ENCODE results near the gene PPFIA1.

PPFIA1 gene

GRCh38 chr11:70410276-70411205, 140.1 kb downstream of the PPFIA1 start:
- ChIA-PET CTCF (no interaction called here), POLR2A (interaction anchor here (0.9 kb wide), 1 partner anchor 12 kb away, joined by 3 read pairs; the partner anchor contains the start of gene CTTN)
- no peak for DNase-seq (ENCODE audit: extremely low spot score)
- TF ChIP-seq CTBP1 (IDR thresholded peaks at IDR 0.05; ENCODE audit: borderline replicate concordance) (no peak), TARDBP (IDR thresholded peaks at IDR 0.05) (no peak), SP1 (IDR thresholded peaks at IDR 0.05) (no peak), FOXM1 (IDR thresholded peaks at IDR 0.05; ENCODE audit: borderline replicate concordance) (no peak), SUZ12 (IDR thresholded peaks at IDR 0.05) (no peak), L3MBTL2 (conservative IDR thresholded peaks at IDR 0.05) (no peak), LEF1 (IDR thresholded peaks at IDR 0.05; ENCODE audit: borderline replicate concordance) (no peak), ARNT (IDR thresholded peaks at IDR 0.05) (no peak), ZNF384 (IDR thresholded peaks at IDR 0.05) (no peak), ELF4 (IDR thresholded peaks at IDR 0.05) (no peak), NFRKB (IDR thresholded peaks at IDR 0.05) (no peak), FOXA1 (IDR thresholded peaks at IDR 0.05) (no peak), FOXK2 (IDR thresholded peaks at IDR 0.05) (no peak), BHLHE40 (IDR thresholded peaks at IDR 0.05; ENCODE audit: borderline replicate concordance) (no peak), HDGF (IDR thresholded peaks at IDR 0.05; ENCODE audit: borderline replicate concordance) (no peak)
- TF ChIP-seq, protein P1, sequence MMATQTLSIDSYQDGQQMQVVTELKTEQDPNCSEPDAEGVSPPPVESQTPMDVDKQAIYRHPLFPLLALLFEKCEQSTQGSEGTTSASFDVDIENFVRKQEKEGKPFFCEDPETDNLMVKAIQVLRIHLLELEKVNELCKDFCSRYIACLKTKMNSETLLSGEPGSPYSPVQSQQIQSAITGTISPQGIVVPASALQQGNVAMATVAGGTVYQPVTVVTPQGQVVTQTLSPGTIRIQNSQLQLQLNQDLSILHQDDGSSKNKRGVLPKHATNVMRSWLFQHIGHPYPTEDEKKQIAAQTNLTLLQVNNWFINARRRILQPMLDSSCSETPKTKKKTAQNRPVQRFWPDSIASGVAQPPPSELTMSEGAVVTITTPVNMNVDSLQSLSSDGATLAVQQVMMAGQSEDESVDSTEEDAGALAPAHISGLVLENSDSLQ (IDR thresholded peaks at IDR 0.05): no peak

DNA sequence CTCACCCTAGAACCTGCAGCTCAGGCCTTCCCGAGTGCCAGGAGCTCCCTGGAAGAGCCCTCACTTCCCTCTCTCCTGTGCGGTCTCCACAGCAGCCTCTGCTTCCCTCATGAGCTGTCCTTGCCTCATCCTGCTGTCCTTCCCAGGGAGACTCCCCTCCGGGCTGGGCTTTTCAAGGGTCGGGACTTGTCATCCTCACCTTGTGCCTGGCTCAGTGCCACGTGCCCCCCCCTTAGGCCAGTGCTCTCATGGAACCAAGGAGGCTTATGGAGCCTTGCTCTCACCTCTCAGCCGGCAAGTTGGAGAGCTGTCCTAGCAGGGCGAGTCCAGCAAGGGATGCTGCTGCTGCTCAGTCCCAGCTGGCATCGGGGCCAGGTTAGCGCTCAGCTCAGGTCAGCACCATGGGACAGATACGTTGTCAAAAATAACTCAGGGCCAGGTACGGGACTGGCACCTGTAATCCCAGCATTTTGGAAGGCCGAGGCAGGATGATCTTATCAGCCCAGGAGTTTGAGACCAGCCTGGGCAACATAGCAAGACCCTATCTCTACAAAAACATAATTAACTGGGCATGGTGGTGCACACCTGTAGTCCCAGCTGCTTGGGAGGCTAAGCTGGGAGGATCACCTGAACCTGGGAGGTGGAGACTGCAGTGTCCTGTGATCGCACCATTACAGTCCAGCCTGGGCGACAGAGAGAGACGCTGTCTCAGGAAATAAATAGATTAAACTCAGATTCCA, 141.4 kb downstream of the PPFIA1 start:
- TF ChIP-seq HDGF (IDR thresholded peaks at IDR 0.05; ENCODE audit: borderline replicate concordance): no peak
- TF ChIP-seq LEF1 (IDR thresholded peaks at IDR 0.05; ENCODE audit: borderline replicate concordance): no peak
- TF ChIP-seq TARDBP (IDR thresholded peaks at IDR 0.05): no peak
- TF ChIP-seq ELF4 (IDR thresholded peaks at IDR 0.05): no peak
- TF ChIP-seq BHLHE40 (IDR thresholded peaks at IDR 0.05; ENCODE audit: borderline replicate concordance): no peak
- TF ChIP-seq SUZ12 (IDR thresholded peaks at IDR 0.05): no peak
- TF ChIP-seq L3MBTL2 (conservative IDR thresholded peaks at IDR 0.05): no peak
- ChIA-PET POLR2A (interaction anchor here (1.1 kb wide), 1 partner anchor 12 kb away, joined by 3 read pairs; no protein-coding TSS in a partner anchor), CTCF (no interaction called here)
- DNase-seq (ENCODE audit: extremely low spot score): no peak

DNA sequence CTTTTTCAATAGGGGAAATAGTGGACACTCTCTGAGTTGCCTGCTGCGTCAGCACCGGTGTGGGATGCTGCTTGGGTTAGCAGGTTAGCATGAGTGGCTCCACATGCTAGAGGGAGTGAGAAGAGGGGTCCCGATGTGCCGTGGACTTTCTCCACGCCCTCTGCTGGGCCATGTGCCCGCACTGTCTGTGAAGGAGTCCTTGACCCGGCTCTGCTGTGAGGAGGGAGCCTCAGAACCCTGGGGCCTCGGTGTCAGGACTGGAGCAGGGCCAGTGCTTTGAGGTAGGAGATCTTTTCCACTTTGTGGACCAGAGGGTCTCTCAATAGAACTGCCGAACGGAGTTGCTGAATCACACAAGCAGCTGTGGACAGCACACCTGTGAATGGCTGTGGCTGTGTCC, 142.7 kb downstream of the PPFIA1 start:
- ChIA-PET POLR2A (no interaction called here), CTCF (no interaction called here)
- TF ChIP-seq FOXK2 (IDR thresholded peaks at IDR 0.05): no peak
- no peak for DNase-seq (ENCODE audit: extremely low spot score)

DNA sequence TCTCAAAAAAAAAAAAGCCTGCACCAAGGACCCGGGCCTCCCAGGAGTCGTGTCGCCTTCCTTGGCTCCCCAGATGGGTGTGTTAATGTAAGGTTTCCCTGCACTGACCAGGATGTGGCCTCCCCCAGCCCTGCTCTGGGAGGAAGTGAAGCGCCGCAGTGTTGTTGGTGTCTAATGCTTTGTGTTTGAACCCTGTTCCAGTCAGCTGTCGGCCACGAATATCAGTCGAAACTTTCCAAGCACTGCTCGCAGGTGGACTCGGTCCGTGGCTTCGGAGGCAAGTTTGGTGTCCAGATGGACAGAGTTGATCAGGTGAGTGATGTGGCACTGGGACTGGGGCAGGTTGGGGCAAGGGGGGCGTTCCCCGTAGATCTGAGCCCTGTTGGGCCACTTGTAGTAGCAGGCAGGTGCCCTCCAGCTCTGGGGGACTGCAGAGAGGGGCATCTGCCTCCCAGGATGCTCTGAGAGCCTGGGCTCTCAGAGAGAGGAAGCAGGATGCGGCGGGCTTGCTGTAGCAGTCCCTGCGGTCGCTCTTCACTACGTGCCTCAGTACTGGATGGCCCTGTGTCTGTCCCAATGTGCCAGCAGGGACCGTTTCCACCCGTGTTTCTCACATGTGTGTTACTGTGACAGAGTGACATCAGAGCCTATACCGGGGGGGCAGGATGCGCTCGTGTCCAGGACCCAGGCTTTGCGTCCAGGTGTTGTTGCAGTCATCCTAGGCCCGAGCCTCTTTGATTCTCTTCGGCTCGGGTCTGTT, 144.0 kb downstream of the PPFIA1 start:
- ChIA-PET CTCF (no interaction called here), POLR2A (no interaction called here)
- DNase-seq (ENCODE audit: extremely low spot score): no peak
- TF ChIP-seq ZNF384 (IDR thresholded peaks at IDR 0.05): no peak

GRCh38 chr11:70415191-70415590, 144.7 kb downstream of the PPFIA1 start:
- TF ChIP-seq CTBP1 (IDR thresholded peaks at IDR 0.05; ENCODE audit: borderline replicate concordance) (no peak), L3MBTL2 (conservative IDR thresholded peaks at IDR 0.05) (no peak), FOXA1 (IDR thresholded peaks at IDR 0.05) (no peak), FOXM1 (IDR thresholded peaks at IDR 0.05; ENCODE audit: borderline replicate concordance) (no peak)
- ChIA-PET POLR2A (no interaction called here), CTCF (no interaction called here)
- DNase-seq (ENCODE audit: extremely low spot score): no peak

GRCh38 chr11:70415642-70416395, 145.3 kb downstream of the PPFIA1 start:
- POLR2A ChIA-PET: no interaction called here
- no peak for TF ChIP-seq FOXK2 (IDR thresholded peaks at IDR 0.05)
- CTCF ChIA-PET: no interaction called here
- DNase-seq (ENCODE audit: extremely low spot score): no peak

GRCh38 chr11:70416881-70417280, 146.4 kb downstream of the PPFIA1 start:
- CTCF ChIA-PET: no interaction called here
- no peak for TF ChIP-seq TARDBP (IDR thresholded peaks at IDR 0.05)
- TF ChIP-seq ZNF384 (IDR thresholded peaks at IDR 0.05): no peak
- no peak for TF ChIP-seq SUZ12 (IDR thresholded peaks at IDR 0.05)
- TF ChIP-seq BHLHE40 (IDR thresholded peaks at IDR 0.05; ENCODE audit: borderline replicate concordance): no peak
- TF ChIP-seq FOXK2 (IDR thresholded peaks at IDR 0.05): no peak
- no peak for TF ChIP-seq SP1 (IDR thresholded peaks at IDR 0.05)
- TF ChIP-seq NFRKB (IDR thresholded peaks at IDR 0.05): no peak
- no peak for TF ChIP-seq LEF1 (IDR thresholded peaks at IDR 0.05; ENCODE audit: borderline replicate concordance)
- TF ChIP-seq FOXM1 (IDR thresholded peaks at IDR 0.05; ENCODE audit: borderline replicate concordance): no peak
- TF ChIP-seq, protein P1 (IDR thresholded peaks at IDR 0.05): no peak
- no peak for TF ChIP-seq HDGF (IDR thresholded peaks at IDR 0.05; ENCODE audit: borderline replicate concordance)
- POLR2A ChIA-PET: no interaction called here

More at GRCh38 chr11:70416881-70417280, 146.4 kb downstream of the PPFIA1 start:
- DNase-seq (ENCODE audit: extremely low spot score): no peak

All from HEK293T (cell line).